VCaP (cell line): ENCODE measurements around the gene PLEKHG4.

ENCODE experiments used
- H3K27ac ChIP-seq: fragments of 450-650 bp; 2 replicates; pipeline ENCODE4 v1.5.1; 2017
- CTCF ChIP-seq: fragments of 450-650 bp; conservative IDR thresholded peaks from 2 replicates; pipeline ENCODE4 v1.5.1; 2017; ENCODE audit warnings: mild to moderate bottlenecking, moderate library complexity

PLEKHG4 gene

GRCh38 chr16:67286441-67287235 lies 7.3 kb downstream of the PLEKHG4 start:
- no peak for TF ChIP-seq CTCF

GRCh38 chr16:67287960-67288359 lies 8.6 kb downstream of the PLEKHG4 start:
- no peak overlapping the region for H3K27ac ChIP-seq
- TF ChIP-seq CTCF = no peak

More at GRCh38 chr16:67286441-67287235, 7.3 kb downstream of the PLEKHG4 start:
- no peak overlapping the region for H3K27ac ChIP-seq

GRCh38 chr16:67291461-67291860 lies 12.1 kb downstream of the PLEKHG4 start:
- H3K27ac ChIP-seq = no peak overlapping the region
- TF ChIP-seq CTCF = no peak

GRCh38 chr16:67294171-67294757 lies 14.9 kb downstream of the PLEKHG4 start:
- TF ChIP-seq CTCF = no peak
- H3K27ac ChIP-seq = no peak overlapping the region

GRCh38 chr16:67294938-67295361 lies 15.6 kb downstream of the PLEKHG4 start:
- no peak for TF ChIP-seq CTCF
- H3K27ac ChIP-seq = no peak overlapping the region

GRCh38 chr16:67296420-67296819 lies 17.1 kb downstream of the PLEKHG4 start:
- no peak overlapping the region for H3K27ac ChIP-seq
- no peak for TF ChIP-seq CTCF

- H3K27ac ChIP-seq = no peak overlapping the region
- TF ChIP-seq CTCF = no peak
Measured at GRCh38 chr16:67298277-67298676, 18.9 kb downstream of the PLEKHG4 start.
